ENCODE data around the gene ARMC2.

GRCh38 chr6:108883172-108883571, 35.0 kb downstream of the ARMC2 start:
- TF ChIP-seq POLR2A (IDR thresholded peaks at IDR 0.05; ENCODE audit: low read length) (no peak), GATA1 (IDR thresholded peaks at IDR 0.05; ENCODE audit: low read depth, low read length) (no peak)

Data from erythroblast (primary cell).